Progenitor cell of endocrine pancreas (in vitro differentiated cells): Measurements from ENCODE around the gene UBE3B. TPM values are rescaled to one million over a fixed set of nuclear protein-coding genes. Genes with fewer than 3 reads are reported as not detected.

Source experiments
- DNase-seq: peaks from one replicate; pipeline ENCODE4 v3.0.0; 2021; ENCODE audit warnings: low spot score; ENCODE audit not compliant: unreplicated experiment
- H3K27ac Mint-ChIP-seq: 2 replicates; pipeline ENCODE4 v1.8.0; 2021; ENCODE audit warnings: mild to moderate bottlenecking, moderate library complexity, mixed read lengths
- H3K27me3 Mint-ChIP-seq: 2 replicates; pipeline ENCODE4 v1.8.0; 2021; ENCODE audit warnings: mixed read lengths
- H3K36me3 Mint-ChIP-seq: 2 replicates; pipeline ENCODE4 v1.8.0; 2022; ENCODE audit warnings: mixed read lengths; ENCODE audit not compliant: insufficient read depth
- H3K4me1 Mint-ChIP-seq: 2 replicates; pipeline ENCODE4 v1.8.0; 2021; ENCODE audit warnings: low read depth, mixed read lengths
- H3K4me3 Mint-ChIP-seq: 2 replicates; pipeline ENCODE4 v1.8.0; 2021; ENCODE audit warnings: low read depth, mild to moderate bottlenecking, moderate library complexity, mixed read lengths
- H3K9me3 Mint-ChIP-seq: 2 replicates; pipeline ENCODE4 v1.8.0; 2021; ENCODE audit warnings: low read depth, mixed read lengths
- total RNA-seq: library from RNA; stranded (reverse); gene quantifications from 2 replicates; pipeline ENCODE4 v1.2.1, GENCODE V29; 2021
- TF ChIP-seq, protein P1 (sequence below): fragments of 200-600 bp; sonication (generic); IDR thresholded peaks from one replicate; pipeline ENCODE4 v1.5.0; 2021; ENCODE audit warnings: antibody characterized with exemption, mild to moderate bottlenecking; ENCODE audit not compliant: unreplicated experiment

Gene UBE3B
- total RNA-seq, 1 donor from 2014 or later = 41.8 TPM

DNA sequence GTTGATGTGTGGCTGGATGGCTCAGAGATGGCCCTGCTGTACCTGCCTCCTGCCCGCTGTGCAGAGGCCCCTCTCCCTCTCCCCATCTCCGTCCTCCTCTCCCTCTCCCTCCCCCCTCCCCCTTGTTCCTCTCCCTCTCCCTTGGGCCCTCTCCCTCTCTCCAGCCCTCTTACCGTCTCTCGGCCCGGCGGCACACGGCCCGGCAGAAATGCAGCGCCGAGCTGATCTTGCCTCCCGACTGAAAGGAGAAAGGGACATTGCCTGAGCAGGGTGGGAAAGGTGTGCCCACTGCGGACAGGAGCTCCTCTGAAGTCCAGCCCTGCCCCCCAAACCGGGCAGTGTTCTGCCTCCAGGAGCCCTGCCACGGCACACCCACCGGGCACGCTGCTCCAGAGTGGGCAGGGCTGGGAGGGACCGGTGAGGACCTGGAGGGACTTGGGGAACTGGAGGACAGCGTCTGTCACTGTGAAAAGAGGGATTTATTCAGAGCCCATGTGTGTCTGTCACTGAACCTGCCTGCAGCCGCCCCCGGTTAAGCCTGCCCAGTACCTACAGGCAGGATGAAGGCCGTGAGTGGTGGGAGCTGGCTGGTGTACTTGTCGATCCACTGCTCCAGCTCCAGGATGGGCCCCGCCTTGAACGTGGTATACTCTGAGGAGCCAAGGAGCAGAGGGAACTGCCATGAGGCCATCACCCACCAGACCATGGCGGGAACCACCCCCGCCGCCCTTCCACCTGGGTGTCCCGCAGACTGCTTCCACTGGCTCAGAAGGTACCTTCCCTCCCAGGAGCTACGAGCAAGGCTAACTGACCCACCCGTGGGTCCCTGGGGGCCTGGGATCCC is 83.7 kb downstream of the UBE3B start:
- Mint-ChIP-seq H3K4me3 (no peak overlapping the region), H3K27ac (no peak overlapping the region), H3K9me3 (no peaks in the 10 kb centered on the region)

GRCh38 chr12:109561711-109562030 is 84.2 kb downstream of the UBE3B start:
- peaks cover 3% of the 10 kb centered on the region for H3K36me3 Mint-ChIP-seq
- no peak for DNase-seq
- H3K27me3 Mint-ChIP-seq = no peaks in the 10 kb centered on the region
- no peak overlapping the region for H3K27ac Mint-ChIP-seq
- TF ChIP-seq, protein P1, sequence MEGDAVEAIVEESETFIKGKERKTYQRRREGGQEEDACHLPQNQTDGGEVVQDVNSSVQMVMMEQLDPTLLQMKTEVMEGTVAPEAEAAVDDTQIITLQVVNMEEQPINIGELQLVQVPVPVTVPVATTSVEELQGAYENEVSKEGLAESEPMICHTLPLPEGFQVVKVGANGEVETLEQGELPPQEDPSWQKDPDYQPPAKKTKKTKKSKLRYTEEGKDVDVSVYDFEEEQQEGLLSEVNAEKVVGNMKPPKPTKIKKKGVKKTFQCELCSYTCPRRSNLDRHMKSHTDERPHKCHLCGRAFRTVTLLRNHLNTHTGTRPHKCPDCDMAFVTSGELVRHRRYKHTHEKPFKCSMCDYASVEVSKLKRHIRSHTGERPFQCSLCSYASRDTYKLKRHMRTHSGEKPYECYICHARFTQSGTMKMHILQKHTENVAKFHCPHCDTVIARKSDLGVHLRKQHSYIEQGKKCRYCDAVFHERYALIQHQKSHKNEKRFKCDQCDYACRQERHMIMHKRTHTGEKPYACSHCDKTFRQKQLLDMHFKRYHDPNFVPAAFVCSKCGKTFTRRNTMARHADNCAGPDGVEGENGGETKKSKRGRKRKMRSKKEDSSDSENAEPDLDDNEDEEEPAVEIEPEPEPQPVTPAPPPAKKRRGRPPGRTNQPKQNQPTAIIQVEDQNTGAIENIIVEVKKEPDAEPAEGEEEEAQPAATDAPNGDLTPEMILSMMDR = no peak
- no peaks in the 10 kb centered on the region for H3K4me1 Mint-ChIP-seq
- H3K9me3 Mint-ChIP-seq = no peaks in the 10 kb centered on the region
- no peak overlapping the region for H3K4me3 Mint-ChIP-seq

More for the DNA sequence above, 83.7 kb downstream of the UBE3B start:
- H3K36me3 Mint-ChIP-seq = peaks cover 3% of the 10 kb centered on the region
- H3K27me3 Mint-ChIP-seq = no peaks in the 10 kb centered on the region
- H3K4me1 Mint-ChIP-seq = no peaks in the 10 kb centered on the region
- DNase-seq = no peak
- TF ChIP-seq, protein P1 = no peak

DNA sequence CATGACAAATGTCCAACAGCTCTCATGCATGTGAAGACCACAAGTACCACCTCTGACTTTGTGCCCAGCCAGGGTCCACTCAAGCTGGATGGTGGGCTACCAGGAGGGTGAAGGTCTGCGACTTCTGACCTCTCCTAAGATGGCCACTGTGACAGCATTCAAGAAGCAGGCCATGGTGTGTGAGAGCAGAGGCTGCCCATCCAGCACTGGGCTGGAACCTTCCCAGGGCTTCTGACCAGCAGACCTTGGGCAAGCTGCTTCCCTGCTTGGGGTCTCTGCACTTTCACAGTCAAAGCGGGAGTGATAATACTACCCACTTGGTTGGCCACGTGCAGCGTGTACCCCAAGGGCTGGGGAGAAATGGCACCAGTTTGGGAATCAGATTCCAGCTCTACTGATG is 85.4 kb downstream of the UBE3B start:
- Mint-ChIP-seq H3K9me3 (no peaks in the 10 kb centered on the region), H3K36me3 (peaks cover 10% of the 10 kb centered on the region), H3K4me1 (no peaks in the 10 kb centered on the region), H3K27ac (no peak overlapping the region), H3K27me3 (no peaks in the 10 kb centered on the region), H3K4me3 (no peak overlapping the region)
- DNase-seq = no peak
- TF ChIP-seq, protein P1 = no peak

DNA sequence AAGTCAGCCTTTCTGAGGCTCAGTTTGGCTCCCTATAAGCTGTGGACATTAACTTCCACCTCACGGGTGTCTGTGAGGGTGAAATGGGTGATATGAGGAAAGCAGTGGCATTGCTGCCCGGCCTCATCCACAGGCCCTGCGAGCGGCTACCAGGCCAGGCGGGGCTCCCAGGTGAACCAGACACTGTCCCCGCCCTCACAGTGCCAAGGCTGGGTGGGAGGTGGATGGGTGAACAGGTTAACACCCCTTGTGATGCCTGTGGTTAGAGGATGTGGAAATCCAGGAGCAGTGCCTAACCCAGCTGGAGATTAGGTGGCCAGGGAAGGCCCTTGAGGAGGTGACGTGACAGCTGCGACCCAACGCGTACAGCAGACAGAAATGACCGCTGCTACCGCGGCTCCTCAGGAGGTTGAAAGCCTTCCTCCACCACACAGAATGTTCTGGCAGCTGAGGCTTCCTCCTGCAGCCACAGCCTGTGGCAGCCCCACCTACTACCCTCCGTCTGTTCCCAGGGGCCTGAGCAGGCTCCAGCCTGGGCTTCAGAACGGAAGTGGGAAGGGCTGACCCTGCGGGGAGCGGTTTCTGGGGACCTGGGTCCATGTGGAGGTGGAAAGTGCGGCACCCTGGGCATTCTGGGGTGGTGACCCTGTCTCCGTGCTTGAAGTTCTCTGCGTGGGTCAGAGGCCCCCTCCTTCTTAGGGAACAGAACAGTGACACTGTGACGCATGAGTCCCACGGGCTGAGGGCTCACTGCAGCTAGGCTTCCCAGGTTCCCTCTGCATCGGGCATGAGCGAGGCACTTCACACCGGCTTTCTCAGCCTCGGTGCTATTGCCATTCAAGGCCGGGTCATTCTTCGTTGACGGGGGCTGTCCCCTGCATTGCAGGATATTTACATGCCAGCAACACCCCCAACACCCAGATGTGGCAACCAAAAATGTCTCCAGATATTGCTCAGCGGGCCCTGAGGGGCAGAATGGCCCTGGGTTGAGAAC is 86.2 kb downstream of the UBE3B start:
- Mint-ChIP-seq H3K9me3 (no peaks in the 10 kb centered on the region), H3K4me3 (no peak overlapping the region), H3K36me3 (peaks cover 10% of the 10 kb centered on the region), H3K27ac (no peak overlapping the region), H3K4me1 (no peaks in the 10 kb centered on the region), H3K27me3 (no peaks in the 10 kb centered on the region)
- TF ChIP-seq, protein P1 = no peak
- DNase-seq = no peak

- H3K36me3 Mint-ChIP-seq = peaks cover 12% of the 10 kb centered on the region
- no peaks in the 10 kb centered on the region for H3K27me3 Mint-ChIP-seq
- TF ChIP-seq, protein P1 = no peak
- no peak overlapping the region for H3K27ac Mint-ChIP-seq
- no peaks in the 10 kb centered on the region for H3K4me1 Mint-ChIP-seq
- no peaks in the 10 kb centered on the region for H3K9me3 Mint-ChIP-seq
- no peak overlapping the region for H3K4me3 Mint-ChIP-seq
- DNase-seq = no peak
These were observed 89.0 kb downstream of the UBE3B start for GRCh38 chr12:109566424-109566823.
